Astrocyte of the spinal cord (primary cell): ENCODE data around the gene CASZ1.

Source experiments
- DNase-seq: peaks from one replicate; pipeline ENCODE4 v3.0.0; 2011; ENCODE audit warnings: low read depth, low spot score
- H3K4me3 ChIP-seq: 2 replicates; pipeline ENCODE4 v1.5.1; 2011; ENCODE audit warnings: low read depth, mild to moderate bottlenecking, low read length, moderate library complexity
- in situ Hi-C: cut with HindIII; loops from 2 replicates; pipeline ENCODE4 v1.10.0; 2017; ENCODE audit warnings: low sequenced_read_pairs
- TF ChIP-seq, protein P1 (sequence below): IDR thresholded peaks from 2 replicates; pipeline ENCODE4 v1.5.1; 2012; ENCODE audit warnings: low read depth, mild to moderate bottlenecking, low read length, inconsistent platforms

CASZ1 gene

GRCh38 chr1:10646347-10646861 is 150.0 kb downstream of the CASZ1 start:
- peak; percentile 49 for DNase-seq
- TF ChIP-seq, protein P1, sequence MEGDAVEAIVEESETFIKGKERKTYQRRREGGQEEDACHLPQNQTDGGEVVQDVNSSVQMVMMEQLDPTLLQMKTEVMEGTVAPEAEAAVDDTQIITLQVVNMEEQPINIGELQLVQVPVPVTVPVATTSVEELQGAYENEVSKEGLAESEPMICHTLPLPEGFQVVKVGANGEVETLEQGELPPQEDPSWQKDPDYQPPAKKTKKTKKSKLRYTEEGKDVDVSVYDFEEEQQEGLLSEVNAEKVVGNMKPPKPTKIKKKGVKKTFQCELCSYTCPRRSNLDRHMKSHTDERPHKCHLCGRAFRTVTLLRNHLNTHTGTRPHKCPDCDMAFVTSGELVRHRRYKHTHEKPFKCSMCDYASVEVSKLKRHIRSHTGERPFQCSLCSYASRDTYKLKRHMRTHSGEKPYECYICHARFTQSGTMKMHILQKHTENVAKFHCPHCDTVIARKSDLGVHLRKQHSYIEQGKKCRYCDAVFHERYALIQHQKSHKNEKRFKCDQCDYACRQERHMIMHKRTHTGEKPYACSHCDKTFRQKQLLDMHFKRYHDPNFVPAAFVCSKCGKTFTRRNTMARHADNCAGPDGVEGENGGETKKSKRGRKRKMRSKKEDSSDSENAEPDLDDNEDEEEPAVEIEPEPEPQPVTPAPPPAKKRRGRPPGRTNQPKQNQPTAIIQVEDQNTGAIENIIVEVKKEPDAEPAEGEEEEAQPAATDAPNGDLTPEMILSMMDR: no peak
- in situ Hi-C loops: no loop called here
- no peak overlapping the region for H3K4me3 ChIP-seq

- in situ Hi-C loops: no loop called here
- TF ChIP-seq, protein P1: no peak
- DNase-seq: no peak
- no peak overlapping the region for H3K4me3 ChIP-seq
Observed at GRCh38 chr1:10644307-10645128, 151.9 kb downstream of the CASZ1 start.

- H3K4me3 ChIP-seq: no peak overlapping the region
- in situ Hi-C loops: no loop called here
- no peak for DNase-seq
- TF ChIP-seq, protein P1: no peak
Observed at GRCh38 chr1:10643607-10644306, 152.7 kb downstream of the CASZ1 start.

DNA sequence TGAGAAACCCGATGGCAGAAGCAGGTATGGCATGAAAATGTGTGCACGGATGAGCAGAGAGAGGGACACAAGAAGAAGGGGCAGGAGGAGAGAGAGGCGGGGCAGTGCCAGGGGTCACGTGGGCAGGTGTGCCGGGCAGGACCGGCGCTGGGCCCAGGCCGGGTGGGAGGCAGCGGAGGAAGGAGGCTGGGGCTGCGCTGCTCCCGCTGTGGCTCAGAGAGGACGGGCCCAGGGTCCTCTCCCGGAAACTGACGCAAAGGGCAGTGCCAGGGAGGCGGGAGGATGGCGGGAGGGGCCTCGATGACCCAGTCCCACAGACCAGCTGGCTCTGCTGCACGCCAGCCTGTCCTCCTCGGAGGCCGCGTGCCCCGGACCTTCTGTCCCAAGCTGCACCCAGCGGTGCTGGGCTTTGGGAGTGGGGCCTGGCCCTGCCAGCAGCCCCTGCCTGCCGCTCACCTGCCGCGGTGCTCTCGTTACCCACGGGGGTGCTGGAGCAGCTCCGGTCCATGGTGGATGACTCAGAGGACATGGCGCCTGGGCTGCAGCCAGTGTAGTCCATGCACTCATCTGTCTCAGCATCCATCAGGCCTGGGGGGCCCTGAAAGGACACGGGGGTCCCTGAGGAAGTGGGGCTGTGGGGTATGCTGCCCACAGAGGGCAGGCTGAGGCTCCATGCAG is 153.9 kb downstream of the CASZ1 start:
- DNase-seq: no peak
- in situ Hi-C loops: no loop called here
- H3K4me3 ChIP-seq: no peak overlapping the region
- TF ChIP-seq, protein P1: no peak

GRCh38 chr1:10641976-10642375 is 154.5 kb downstream of the CASZ1 start:
- TF ChIP-seq, protein P1: no peak
- no peak for DNase-seq
- in situ Hi-C loops: no loop called here
- H3K4me3 ChIP-seq: no peak overlapping the region

DNA sequence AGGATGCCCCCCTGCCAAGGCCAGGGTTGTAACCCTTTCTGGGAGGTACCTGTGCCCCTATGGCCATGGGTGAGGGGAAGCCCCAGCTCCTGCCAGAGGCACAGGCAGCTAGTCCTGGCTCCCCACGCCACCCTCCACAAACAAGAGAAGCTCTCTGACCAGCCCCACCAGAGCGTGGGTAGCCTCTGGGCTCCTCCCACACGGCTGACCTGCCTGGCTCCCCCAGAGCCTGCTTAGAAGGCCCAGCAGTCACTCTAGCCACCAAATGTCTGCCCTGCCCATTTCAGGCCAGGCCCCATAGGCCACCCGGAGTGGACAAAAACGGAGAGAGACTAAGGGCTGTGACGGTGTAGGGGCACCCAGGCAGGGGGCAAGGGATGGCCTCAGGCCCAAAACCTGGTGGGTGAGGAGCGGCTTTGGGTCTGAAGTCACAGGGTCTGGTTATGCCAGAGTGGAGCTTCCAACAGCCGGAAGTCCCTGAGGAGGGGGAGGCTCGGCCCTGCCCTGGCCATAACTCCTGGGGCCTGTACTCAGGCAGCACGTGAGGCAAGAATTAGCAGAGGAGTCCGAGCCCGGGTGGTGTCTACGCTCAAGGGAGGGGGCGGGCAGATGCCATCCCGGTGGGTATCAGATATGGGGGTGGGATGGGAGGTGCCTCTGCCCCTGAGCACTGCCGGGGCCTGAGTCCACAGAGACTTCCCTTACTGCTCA is 155.4 kb downstream of the CASZ1 start:
- TF ChIP-seq, protein P1: no peak
- in situ Hi-C loops: no loop called here
- DNase-seq: no peak

More for the DNA sequence above, 155.4 kb downstream of the CASZ1 start:
- no peak overlapping the region for H3K4me3 ChIP-seq
